ENCODE measurements around the gene MOV10. TPM values are rescaled to one million over a fixed set of nuclear protein-coding genes. Genes with fewer than 3 reads are reported as not detected.

Gene MOV10
- polyA plus RNA-seq, 1 donor from 2014 or later: 1.4 TPM

DNA sequence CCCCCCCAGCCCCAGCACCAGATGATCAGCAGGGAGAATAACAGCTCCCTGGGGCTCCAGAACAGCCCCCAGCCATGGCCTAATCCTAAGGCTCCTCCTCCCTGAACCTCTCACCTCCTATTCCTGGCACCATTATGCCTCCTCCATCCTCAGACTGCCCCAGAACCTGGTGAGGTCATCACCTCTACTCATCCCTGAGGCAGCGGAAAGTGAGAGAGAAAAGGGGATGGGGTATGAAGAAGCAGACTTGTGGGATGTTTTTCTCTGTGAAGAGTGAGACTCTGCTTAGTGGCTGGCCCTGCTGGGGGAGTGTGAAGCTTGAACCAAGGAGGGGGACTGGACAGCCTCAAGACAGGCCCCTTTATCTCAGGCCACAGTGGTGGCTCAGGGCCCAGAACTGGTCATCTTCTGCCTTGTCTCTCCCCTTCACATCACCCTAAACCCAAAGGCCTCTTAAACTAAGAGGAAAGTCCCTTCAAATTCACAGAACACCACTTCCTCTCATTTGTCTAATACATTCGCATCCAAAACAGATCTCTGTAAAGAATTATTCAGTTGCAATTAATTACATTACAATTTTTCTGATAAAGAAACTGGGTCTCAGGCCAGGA, 42.9 kb downstream of the MOV10 start:
- Histone ChIP-seq H3K4me3 (ENCODE audit: low read length) (no peak overlapping the region), H3K9me3 (ENCODE audit: low read length) (no peaks in the 10 kb centered on the region), H2AFZ (ENCODE audit: low read depth, low read length) (no peak overlapping the region), H3K36me3 (ENCODE audit: insufficient read depth, low read length) (no peaks in the 10 kb centered on the region), H4K20me1 (ENCODE audit: insufficient read depth) (no peaks in the 10 kb centered on the region), H3K79me2 (replicated peaks; ENCODE audit: insufficient read depth, low read length) (no peaks in the 10 kb centered on the region), H3K4me2 (ENCODE audit: low read length) (no peak overlapping the region), H3K9me2 (ENCODE audit: insufficient read depth, low read length) (no peaks in the 10 kb centered on the region), H3F3A (ENCODE audit: insufficient read depth, low read length, poor library complexity, severe bottlenecking) (no peaks in the 10 kb centered on the region), H3K27me3 (ENCODE audit: insufficient read depth, low read depth, low read length) (peaks cover 27% of the 10 kb centered on the region), H3K9ac (ENCODE audit: low read length) (no peak overlapping the region), H3K27ac (ENCODE audit: low read length) (no peak overlapping the region)
- TF ChIP-seq TAF1 (IDR thresholded peaks at IDR 0.05; ENCODE audit: low read depth): no peak
- TF ChIP-seq RAD21 (conservative IDR thresholded peaks at IDR 0.05): no peak
- no peak for TF ChIP-seq POLR2AphosphoS5 (IDR thresholded peaks at IDR 0.05)
- no peak for TF ChIP-seq MXI1 (conservative IDR thresholded peaks at IDR 0.05; ENCODE audit: poor library complexity, severe bottlenecking)
- TF ChIP-seq, protein P1, sequence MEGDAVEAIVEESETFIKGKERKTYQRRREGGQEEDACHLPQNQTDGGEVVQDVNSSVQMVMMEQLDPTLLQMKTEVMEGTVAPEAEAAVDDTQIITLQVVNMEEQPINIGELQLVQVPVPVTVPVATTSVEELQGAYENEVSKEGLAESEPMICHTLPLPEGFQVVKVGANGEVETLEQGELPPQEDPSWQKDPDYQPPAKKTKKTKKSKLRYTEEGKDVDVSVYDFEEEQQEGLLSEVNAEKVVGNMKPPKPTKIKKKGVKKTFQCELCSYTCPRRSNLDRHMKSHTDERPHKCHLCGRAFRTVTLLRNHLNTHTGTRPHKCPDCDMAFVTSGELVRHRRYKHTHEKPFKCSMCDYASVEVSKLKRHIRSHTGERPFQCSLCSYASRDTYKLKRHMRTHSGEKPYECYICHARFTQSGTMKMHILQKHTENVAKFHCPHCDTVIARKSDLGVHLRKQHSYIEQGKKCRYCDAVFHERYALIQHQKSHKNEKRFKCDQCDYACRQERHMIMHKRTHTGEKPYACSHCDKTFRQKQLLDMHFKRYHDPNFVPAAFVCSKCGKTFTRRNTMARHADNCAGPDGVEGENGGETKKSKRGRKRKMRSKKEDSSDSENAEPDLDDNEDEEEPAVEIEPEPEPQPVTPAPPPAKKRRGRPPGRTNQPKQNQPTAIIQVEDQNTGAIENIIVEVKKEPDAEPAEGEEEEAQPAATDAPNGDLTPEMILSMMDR (IDR thresholded peaks at IDR 0.05; ENCODE audit: poor library complexity, severe bottlenecking): no peak
- no peak for TF ChIP-seq SMC3 (conservative IDR thresholded peaks at IDR 0.05; ENCODE audit: poor library complexity)
- TF ChIP-seq EZH2 (IDR thresholded peaks at IDR 0.05; ENCODE audit: borderline replicate concordance, insufficient read depth, low read length, poor library complexity, severe bottlenecking): no peak
- TF ChIP-seq EP300 (conservative IDR thresholded peaks at IDR 0.05; ENCODE audit: poor library complexity, severe bottlenecking): no peak
- TF ChIP-seq, protein P2, sequence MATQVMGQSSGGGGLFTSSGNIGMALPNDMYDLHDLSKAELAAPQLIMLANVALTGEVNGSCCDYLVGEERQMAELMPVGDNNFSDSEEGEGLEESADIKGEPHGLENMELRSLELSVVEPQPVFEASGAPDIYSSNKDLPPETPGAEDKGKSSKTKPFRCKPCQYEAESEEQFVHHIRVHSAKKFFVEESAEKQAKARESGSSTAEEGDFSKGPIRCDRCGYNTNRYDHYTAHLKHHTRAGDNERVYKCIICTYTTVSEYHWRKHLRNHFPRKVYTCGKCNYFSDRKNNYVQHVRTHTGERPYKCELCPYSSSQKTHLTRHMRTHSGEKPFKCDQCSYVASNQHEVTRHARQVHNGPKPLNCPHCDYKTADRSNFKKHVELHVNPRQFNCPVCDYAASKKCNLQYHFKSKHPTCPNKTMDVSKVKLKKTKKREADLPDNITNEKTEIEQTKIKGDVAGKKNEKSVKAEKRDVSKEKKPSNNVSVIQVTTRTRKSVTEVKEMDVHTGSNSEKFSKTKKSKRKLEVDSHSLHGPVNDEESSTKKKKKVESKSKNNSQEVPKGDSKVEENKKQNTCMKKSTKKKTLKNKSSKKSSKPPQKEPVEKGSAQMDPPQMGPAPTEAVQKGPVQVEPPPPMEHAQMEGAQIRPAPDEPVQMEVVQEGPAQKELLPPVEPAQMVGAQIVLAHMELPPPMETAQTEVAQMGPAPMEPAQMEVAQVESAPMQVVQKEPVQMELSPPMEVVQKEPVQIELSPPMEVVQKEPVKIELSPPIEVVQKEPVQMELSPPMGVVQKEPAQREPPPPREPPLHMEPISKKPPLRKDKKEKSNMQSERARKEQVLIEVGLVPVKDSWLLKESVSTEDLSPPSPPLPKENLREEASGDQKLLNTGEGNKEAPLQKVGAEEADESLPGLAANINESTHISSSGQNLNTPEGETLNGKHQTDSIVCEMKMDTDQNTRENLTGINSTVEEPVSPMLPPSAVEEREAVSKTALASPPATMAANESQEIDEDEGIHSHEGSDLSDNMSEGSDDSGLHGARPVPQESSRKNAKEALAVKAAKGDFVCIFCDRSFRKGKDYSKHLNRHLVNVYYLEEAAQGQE (IDR thresholded peaks at IDR 0.05; ENCODE audit: borderline replicate concordance): no peak

DNA sequence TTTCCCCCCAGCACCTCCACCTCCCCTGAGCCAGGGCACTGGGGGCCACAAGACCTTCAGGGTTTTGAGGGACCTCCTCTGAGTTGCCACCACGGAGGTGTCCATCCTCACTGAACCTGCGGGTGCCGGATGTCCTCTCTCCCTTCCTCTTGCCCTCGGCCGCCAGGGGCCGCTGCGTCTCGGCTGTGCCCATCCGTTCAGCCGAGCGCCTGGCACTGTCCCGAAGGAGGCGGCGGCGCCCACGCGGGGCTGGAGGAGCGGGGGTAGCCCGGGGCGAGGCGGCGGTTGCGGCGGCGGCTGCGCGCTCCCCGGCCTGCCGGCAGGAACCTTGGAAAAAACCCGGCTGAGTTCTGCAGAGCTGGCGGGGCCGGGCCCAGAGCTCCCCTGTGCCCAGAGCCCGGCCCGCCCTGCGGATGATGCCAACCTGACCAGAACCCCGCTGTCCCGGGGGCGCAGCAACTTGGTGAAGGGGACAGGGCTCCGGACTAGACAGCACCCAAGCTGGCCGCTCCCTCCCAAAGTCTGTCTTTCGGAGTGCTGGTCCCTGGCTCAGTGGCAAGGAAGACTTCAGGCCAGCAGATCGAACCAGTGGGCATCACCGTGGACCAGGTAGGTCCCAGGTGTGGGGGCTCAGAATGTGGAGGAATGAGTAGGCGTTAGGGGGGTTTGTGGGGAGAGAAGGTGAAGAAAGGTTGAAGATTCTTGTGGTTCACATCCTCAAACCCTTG, 44.4 kb downstream of the MOV10 start:
- no peaks in the 10 kb centered on the region for H3K9me3 ChIP-seq (ENCODE audit: low read length)
- H3K27ac ChIP-seq (ENCODE audit: low read length): no peak overlapping the region
- no peak overlapping the region for H2AFZ ChIP-seq (ENCODE audit: low read depth, low read length)
- TF ChIP-seq EP300 (conservative IDR thresholded peaks at IDR 0.05; ENCODE audit: poor library complexity, severe bottlenecking) (no peak), SMC3 (conservative IDR thresholded peaks at IDR 0.05; ENCODE audit: poor library complexity) (peak; percentile 59), RAD21 (conservative IDR thresholded peaks at IDR 0.05) (peak; percentile 46)
- TF ChIP-seq, protein P1 (IDR thresholded peaks at IDR 0.05; ENCODE audit: poor library complexity, severe bottlenecking): peak; percentile 62
- no peaks in the 10 kb centered on the region for H3K79me2 ChIP-seq (replicated peaks; ENCODE audit: insufficient read depth, low read length)
- H4K20me1 ChIP-seq (ENCODE audit: insufficient read depth): no peaks in the 10 kb centered on the region
- H3K36me3 ChIP-seq (ENCODE audit: insufficient read depth, low read length): no peaks in the 10 kb centered on the region
- no peaks in the 10 kb centered on the region for H3F3A ChIP-seq (ENCODE audit: insufficient read depth, low read length, poor library complexity, severe bottlenecking)
- no peak overlapping the region for H3K4me2 ChIP-seq (ENCODE audit: low read length)
- no peak overlapping the region for H3K4me3 ChIP-seq (ENCODE audit: low read length)
- H3K9ac ChIP-seq (ENCODE audit: low read length): no peak overlapping the region
- no peaks in the 10 kb centered on the region for H3K9me2 ChIP-seq (ENCODE audit: insufficient read depth, low read length)
- H3K27me3 ChIP-seq (ENCODE audit: insufficient read depth, low read depth, low read length): peaks cover 20% of the 10 kb centered on the region
